Heart right ventricle (tissue), 16 donors: ENCODE data around the gene ARHGAP36. TPM values are rescaled to one million over a fixed set of nuclear protein-coding genes. Genes with fewer than 3 reads are reported as not detected.

Experiments used
- ATAC-seq, 8 donors: fragments of 200-7000 bp; cut with Tn5 transposase; one replicate each; pipeline ENCODE4 v1.9.1; 2020; ENCODE audit warnings: mild to moderate bottlenecking in 8 of 8, moderate library complexity in 8 of 8, moderate number of reproducible peaks in 1 of 8
- DNase-seq, 2 donors: peaks; one replicate each; pipeline ENCODE4 v3.0.0-alpha.2; 2020
- H3K27ac ChIP-seq, 10 donors: fragments of 200-600 bp; sonication (generic) in 2 of 10; one replicate each; pipeline versions ENCODE4 v1.5.0 to v1.8.0; 2020 to 2022; ENCODE audit warnings: mild to moderate bottlenecking in 3 of 10
- H3K27me3 ChIP-seq, 7 donors: fragments of 200-600 bp; one replicate each; pipeline ENCODE4 v1.8.0; 2021 to 2022; ENCODE audit warnings: mild to moderate bottlenecking in 2 of 7
- H3K36me3 ChIP-seq, 9 donors: fragments of 200-600 bp; sonication (generic) in 1 of 9; one replicate each; pipeline versions ENCODE4 v1.5.0 to v1.8.0; 2020 to 2022; ENCODE audit warnings: mild to moderate bottlenecking in 2 of 9
- H3K4me1 ChIP-seq, 9 donors: fragments of 200-600 bp; sonication (generic) in 1 of 9; one replicate each; pipeline versions ENCODE4 v1.5.0 to v1.8.0; 2020 to 2022; ENCODE audit warnings: mild to moderate bottlenecking in 4 of 9
- H3K4me3 ChIP-seq, 10 donors: fragments of 200-600 bp; sonication (generic) in 2 of 10; one replicate each; pipeline versions ENCODE4 v1.5.0 to v1.8.0; 2020 to 2022; ENCODE audit warnings: mild to moderate bottlenecking in 7 of 10, moderate library complexity in 2 of 10
- H3K9me3 ChIP-seq, 11 donors: fragments of 200-600 bp in 10 of 11; sonication (generic) in 2 of 11; one replicate each; pipeline versions ENCODE4 v1.5.0 to v1.8.0; 2013 to 2022; ENCODE audit warnings: mild to moderate bottlenecking in 2 of 11, control low read depth in 1 of 11, moderate library complexity in 1 of 11
- whole genome bisulfite sequencing, 2 donors: extraction: QIAGEN DNeasy Blood & Tissue Kit; methylation state at CpG; one replicate each; pipeline ENCODE4 v1.1.7; 2013; ENCODE audit warnings: inconsistent platforms in 1 of 2; 5-methylcytosine and 5-hydroxymethylcytosine counted together
- intact Hi-C, 10 donors: fragments of 100-400 bp; cut with DNase I; formaldehyde crosslinking; loops; one replicate each; pipeline versions ENCODE4 v1.11.1 to v1.14.2; 2022
- polyA plus RNA-seq, 2 donors: library from polyadenylated mRNA; stranded (reverse); fragments of 200-250 nt; gene quantifications; one replicate each; pipeline ENCODE4 v1.2.3, GENCODE V29; 2013
- total RNA-seq, 10 donors: library from RNA; stranded (reverse); fragmentation: NEBNext Ultra II Directional in 3 of 10; extraction: Animal tissue kit (Norgen Biotek cat#: 25700) in 3 of 10; gene quantifications; one replicate each; pipeline versions ENCODE4 v1.2.1 to v1.2.4, GENCODE V29; 2021 to 2023
- TF ChIP-seq, protein P1 (sequence below), 9 donors: fragments of 200-600 bp; sonication (generic) in 2 of 9; IDR thresholded peaks; one replicate each; pipeline versions ENCODE4 v1.5.0 to v1.8.0; 2021 to 2022; ENCODE audit warnings: antibody characterized with exemption in 9 of 9, mild to moderate bottlenecking in 5 of 9, moderate library complexity in 1 of 9
- donor health status: Arrhythmogenic right ventricular cardiomyopathy.
- donor health status: ischemic (EF 13 %, LVEDD 7.1; RV severe dilation, severe dysfunction).
- donor health status: healthy with polysubstance abuse.
- donor health status: DM: no; HTN: yes; CAD: no.
- donor health status: DM: no; HTN: no; CAD: no.
- donor health status: ischemic (EF 25% LVEDD 6.9; RV normal size, moderate dysfunction).
- donor health status: ischemic (EF 25% LVEDD 5.7; RV mildly dilated, moderate dysfunction).
- donor health status: healthy.
- donor health status: DM: yes; HTN: yes; CAD: no.
- donor health status: Ischemic cardiomyopathy.
- donor health status: ischemic (EF 35%, LVEDD 5.7; RV mildly dilated, moderate dysfunction).
- donor health status: nonischemic (EF 11% LVEDD 7.7; RV severe dilation, severe dysfunction).
- donor health status: DM: yes; HTN: yes; CAD: no.
- donor health status: PGD.
- donor health status: ischemic (EF 29% LVEDD 5.4; RV normal size, mild dysfunction).
- donor health status: nonischemic (EF 23%, LVEDD 6.1; RV moderate dilation, normal function).

ARHGAP36 gene
- total and polyA plus RNA-seq, 12 donors, result not detected

DNA sequence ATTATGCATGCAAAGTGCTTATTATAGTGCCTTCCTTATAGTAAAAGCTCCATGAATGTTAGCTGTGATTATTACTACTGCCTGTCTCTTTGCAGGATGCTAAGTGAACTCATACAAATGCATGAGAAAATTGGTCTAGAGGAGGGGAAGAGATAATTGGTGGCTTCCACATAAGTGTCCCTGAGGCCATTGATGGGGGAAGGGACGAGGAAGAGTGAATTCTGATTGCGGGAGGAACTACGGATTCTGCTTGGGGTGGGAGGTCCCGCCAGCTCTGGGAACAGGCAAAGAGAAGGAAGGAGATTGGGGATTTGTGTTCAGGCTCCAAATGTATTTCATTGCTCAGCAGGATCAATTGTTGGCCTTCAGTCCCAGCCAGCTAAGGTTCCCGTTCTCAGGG is 11.6 kb upstream of the ARHGAP36 start:
- ATAC-seq (no peak), DNase-seq (no peak)
- TF ChIP-seq, protein P1, sequence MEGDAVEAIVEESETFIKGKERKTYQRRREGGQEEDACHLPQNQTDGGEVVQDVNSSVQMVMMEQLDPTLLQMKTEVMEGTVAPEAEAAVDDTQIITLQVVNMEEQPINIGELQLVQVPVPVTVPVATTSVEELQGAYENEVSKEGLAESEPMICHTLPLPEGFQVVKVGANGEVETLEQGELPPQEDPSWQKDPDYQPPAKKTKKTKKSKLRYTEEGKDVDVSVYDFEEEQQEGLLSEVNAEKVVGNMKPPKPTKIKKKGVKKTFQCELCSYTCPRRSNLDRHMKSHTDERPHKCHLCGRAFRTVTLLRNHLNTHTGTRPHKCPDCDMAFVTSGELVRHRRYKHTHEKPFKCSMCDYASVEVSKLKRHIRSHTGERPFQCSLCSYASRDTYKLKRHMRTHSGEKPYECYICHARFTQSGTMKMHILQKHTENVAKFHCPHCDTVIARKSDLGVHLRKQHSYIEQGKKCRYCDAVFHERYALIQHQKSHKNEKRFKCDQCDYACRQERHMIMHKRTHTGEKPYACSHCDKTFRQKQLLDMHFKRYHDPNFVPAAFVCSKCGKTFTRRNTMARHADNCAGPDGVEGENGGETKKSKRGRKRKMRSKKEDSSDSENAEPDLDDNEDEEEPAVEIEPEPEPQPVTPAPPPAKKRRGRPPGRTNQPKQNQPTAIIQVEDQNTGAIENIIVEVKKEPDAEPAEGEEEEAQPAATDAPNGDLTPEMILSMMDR (IDR thresholded peaks at IDR 0.05), result no peak
- no peaks in the 10 kb centered on the region for H3K4me1 ChIP-seq
- intact Hi-C loops, result no loop called here
- peaks cover 0 to 74% (median 0%) of the 10 kb centered on the region in 7 donors for H3K27me3 ChIP-seq
- no peak overlapping the region for H3K27ac ChIP-seq
- WGBS, 2 donors, result 27 to 36% methylated on average over 5 of the region's 5 CpGs
- no peaks in the 10 kb centered on the region for H3K9me3 ChIP-seq
- no peak overlapping the region for H3K4me3 ChIP-seq
- H3K36me3 ChIP-seq, result no peaks in the 10 kb centered on the region

DNA sequence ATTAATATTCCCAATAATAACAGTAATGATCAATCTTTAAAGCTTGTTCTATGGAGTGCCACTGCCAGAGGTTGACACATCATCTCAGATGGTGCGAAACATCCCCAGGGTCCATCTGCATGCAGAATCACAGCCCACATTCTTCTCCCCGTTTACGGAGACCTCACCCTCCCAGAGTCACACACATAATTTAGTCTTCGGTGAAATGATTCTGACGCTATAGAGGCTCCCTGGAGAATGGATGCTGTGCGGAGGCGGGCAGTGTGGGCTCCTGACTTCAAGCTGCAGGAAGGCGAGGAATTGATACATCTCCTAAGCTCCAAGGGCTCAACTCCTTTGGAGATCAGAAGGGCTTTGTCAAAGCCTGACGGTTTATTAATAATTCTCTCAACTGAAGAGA is 11.0 kb upstream of the ARHGAP36 start:
- H3K27me3 ChIP-seq, result peaks cover 0 to 68% (median 0%) of the 10 kb centered on the region in 7 donors
- DNase-seq (no peak), ATAC-seq (no peak)
- no peaks in the 10 kb centered on the region for H3K36me3 ChIP-seq
- WGBS, 2 donors, result 66 to 70% methylated on average over 9 of the region's 9 CpGs
- no peak overlapping the region for H3K27ac ChIP-seq
- H3K4me3 ChIP-seq, result no peak overlapping the region
- H3K9me3 ChIP-seq, result no peaks in the 10 kb centered on the region
- TF ChIP-seq, protein P1 (IDR thresholded peaks at IDR 0.05), result no peak
- H3K4me1 ChIP-seq, result no peaks in the 10 kb centered on the region
- intact Hi-C loops, result no loop called here

DNA sequence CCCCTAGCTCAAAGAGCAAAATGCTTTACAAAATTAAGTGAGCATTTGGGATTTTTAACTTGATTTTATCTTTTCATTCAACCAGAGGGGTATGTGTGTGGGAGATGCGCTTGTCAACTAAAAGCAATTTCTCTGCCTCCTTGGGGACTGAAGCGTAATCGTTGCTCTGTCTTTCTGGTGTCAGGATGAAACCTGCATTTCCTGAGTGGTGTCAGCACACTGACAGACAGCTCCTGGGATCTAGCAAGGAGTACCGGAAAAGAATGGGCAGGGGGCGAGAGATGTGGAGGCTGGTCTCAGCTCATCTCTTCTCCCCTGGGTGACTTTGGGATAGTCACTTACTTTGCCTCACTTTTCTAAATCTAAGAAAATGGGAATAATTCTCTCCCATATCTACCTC is 5.1 kb upstream of the ARHGAP36 start:
- H3K4me3 ChIP-seq, result no peak overlapping the region
- intact Hi-C loops, result no loop called here
- DNase-seq (no peak), ATAC-seq (no peak)
- TF ChIP-seq, protein P1 (IDR thresholded peaks at IDR 0.05), result no peak
- H3K27ac ChIP-seq, result no peak overlapping the region
- no peaks in the 10 kb centered on the region for H3K4me1 ChIP-seq
- WGBS, 2 donors, result 53 to 56% methylated on average over 5 of the region's 5 CpGs
- H3K27me3 ChIP-seq, result peaks cover 0 to 81% (median 4%) of the 10 kb centered on the region in 7 donors
- no peaks in the 10 kb centered on the region for H3K9me3 ChIP-seq
- no peaks in the 10 kb centered on the region for H3K36me3 ChIP-seq

DNA sequence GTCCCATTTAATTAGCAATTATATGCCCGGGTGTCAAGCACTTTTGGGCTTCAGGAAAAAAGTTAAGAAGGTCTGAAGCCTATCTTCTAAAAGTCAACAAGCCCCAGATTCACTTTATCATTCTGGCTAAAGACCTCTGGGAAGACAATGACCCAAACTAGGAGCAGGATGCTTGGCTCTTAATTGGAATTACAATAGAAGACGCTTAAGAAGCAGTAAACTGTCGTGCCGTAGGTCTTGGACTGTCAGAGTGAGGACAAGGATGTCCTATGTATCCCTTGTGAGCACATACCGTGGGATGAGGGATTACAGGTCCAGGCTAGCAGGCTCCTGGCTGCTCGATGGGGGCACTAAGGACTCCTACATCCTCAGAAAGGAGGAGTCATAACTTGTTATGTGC is 3.2 kb upstream of the ARHGAP36 start:
- Histone ChIP-seq H3K36me3 (no peaks in the 10 kb centered on the region), H3K27me3 (peaks cover 0 to 81% (median 14%) of the 10 kb centered on the region in 7 donors), H3K9me3 (no peaks in the 10 kb centered on the region), H3K27ac (no peak overlapping the region), H3K4me3 (no peak overlapping the region), H3K4me1 (no peaks in the 10 kb centered on the region)
- DNase-seq (no peak), ATAC-seq (no peak)
- WGBS, 2 donors, result 47 to 57% methylated on average over 5 to 6 of the region's 6 CpGs
- intact Hi-C loops, result no loop called here
- TF ChIP-seq, protein P1 (IDR thresholded peaks at IDR 0.05), result no peak
